Hypothalamus (tissue), 51 donors: ENCODE measurements around the gene FERMT3.
A peak's percentile ranks its signal among the peaks of the same experiment; 100 is the strongest.

Source experiments
- DNase-seq, 51 donors: peaks; one replicate each; lab custom pipeline; 2025; lab: John Stamatoyannopoulos, UW

The FERMT3 gene

GRCh38 chr11:64259533-64260067 is 53.1 kb downstream of the FERMT3 start:
- no peak for DNase-seq

DNA sequence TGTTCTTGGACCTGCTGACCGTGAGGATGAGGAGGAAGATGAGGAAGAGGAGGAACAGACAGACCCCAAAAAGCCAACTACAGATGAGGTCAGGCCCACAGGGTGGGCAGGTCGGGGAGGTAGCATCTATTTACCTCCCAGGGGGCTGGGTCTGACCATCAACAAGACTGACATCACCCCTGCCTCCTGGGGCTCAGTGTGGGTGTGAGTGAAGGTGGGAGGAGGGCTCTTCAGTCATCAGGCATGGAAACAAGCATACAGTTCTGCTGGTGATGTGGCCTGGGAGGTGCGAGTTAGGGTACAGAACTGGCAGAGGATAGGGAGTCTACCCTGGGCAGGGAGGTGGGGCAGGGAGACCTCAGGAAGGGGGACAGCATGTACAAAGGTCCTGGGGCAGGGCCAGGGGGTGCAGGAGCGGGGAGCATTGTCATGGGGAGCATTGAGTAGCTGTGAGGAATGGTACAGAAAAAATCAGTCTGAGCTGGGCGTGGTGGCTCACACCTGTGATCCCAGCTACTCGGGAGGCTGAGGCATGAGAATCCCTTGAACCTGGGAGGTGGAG is 53.7 kb downstream of the FERMT3 start:
- no peak for DNase-seq

DNA sequence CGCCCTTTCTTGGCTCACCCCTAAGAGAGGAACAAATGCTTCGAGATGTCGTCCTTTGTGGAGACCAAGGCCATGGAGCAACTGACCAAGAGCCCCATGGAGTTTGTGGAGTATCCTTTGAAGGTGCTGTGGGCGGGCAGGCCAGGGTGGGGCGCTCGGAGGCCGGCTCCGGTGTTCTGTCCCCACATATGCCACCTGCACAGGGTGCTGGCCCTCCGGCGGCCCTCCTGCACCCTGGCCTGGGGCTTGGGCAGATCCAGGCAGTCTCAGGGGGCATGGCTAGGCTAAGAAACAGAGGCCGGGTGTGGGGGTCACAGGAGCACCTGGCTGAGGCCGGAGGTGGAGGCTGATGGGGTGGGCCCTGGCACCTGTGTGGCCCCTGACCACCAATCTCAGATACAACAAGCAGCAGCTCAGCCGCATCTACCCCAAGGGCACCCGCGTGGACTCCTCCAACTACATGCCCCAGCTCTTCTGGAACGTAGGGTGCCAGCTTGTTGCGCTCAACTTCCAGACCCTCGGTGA is 55.1 kb downstream of the FERMT3 start:
- DNase-seq: no peak

DNA sequence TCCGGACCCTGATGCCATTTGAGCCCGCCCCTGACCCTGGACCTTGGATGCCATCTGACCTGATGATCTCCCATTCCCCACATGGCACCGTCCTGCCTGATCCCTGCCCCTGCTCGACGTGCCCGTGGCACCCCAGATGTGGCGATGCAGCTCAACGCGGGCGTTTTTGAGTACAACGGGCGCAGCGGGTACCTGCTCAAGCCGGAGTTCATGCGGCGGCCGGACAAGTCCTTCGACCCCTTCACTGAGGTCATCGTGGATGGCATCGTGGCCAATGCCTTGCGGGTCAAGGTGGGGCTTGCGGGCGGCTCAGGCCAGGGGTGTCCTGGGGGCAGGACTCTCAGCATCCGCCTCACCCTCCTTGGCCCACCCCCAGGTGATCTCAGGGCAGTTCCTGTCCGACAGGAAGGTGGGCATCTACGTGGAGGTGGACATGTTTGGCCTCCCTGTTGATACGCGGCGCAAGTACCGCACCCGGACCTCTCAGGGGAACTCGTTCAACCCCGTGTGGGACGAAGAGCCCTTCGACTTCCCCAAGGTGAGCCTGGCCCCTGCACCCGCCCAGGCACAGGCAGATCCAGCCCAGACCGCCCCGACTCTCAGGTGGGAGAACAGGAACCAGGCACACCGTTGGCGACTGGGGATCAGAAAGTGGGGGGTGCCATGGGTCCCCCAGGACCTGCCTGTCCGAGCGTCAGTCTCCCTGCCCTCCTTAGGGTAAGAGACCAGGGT is 55.9 kb downstream of the FERMT3 start:
- DNase-seq: no peak

- no peak for DNase-seq
These were observed 56.8 kb downstream of the FERMT3 start for GRCh38 chr11:64263021-64263946.

GRCh38 chr11:64263947-64264317 is 57.4 kb downstream of the FERMT3 start:
- DNase-seq: no peak

DNA sequence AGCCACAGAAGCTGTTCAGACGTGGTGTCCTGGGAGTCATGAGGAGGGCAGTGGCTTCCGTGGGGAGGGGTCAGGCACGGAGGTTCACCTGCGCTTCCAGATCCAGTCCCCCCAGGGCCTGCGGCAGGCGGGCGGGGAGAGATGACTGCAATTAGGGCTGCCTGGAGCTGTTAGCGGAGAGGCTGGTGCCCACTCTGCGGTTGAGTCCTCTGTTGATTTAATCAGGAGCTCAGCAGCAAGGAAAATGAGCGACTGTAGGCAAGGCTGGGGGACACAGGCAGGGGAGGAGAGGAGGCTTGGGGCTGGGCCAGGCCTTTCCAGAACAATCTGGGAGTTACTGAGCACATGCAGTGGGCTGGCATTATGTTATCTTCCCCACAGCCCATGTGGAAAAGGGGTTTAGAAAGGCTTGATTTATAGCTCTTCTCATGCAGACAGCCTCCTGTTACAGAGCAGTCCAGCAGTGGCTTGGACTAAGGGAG is 57.9 kb downstream of the FERMT3 start:
- no peak for DNase-seq

- no peak for DNase-seq
These were observed 58.9 kb downstream of the FERMT3 start for GRCh38 chr11:64265176-64266160.

- no peak for DNase-seq
These were observed 59.8 kb downstream of the FERMT3 start for GRCh38 chr11:64266339-64266738.

GRCh38 chr11:64267207-64267945 is 60.9 kb downstream of the FERMT3 start:
- no peak for DNase-seq

DNA sequence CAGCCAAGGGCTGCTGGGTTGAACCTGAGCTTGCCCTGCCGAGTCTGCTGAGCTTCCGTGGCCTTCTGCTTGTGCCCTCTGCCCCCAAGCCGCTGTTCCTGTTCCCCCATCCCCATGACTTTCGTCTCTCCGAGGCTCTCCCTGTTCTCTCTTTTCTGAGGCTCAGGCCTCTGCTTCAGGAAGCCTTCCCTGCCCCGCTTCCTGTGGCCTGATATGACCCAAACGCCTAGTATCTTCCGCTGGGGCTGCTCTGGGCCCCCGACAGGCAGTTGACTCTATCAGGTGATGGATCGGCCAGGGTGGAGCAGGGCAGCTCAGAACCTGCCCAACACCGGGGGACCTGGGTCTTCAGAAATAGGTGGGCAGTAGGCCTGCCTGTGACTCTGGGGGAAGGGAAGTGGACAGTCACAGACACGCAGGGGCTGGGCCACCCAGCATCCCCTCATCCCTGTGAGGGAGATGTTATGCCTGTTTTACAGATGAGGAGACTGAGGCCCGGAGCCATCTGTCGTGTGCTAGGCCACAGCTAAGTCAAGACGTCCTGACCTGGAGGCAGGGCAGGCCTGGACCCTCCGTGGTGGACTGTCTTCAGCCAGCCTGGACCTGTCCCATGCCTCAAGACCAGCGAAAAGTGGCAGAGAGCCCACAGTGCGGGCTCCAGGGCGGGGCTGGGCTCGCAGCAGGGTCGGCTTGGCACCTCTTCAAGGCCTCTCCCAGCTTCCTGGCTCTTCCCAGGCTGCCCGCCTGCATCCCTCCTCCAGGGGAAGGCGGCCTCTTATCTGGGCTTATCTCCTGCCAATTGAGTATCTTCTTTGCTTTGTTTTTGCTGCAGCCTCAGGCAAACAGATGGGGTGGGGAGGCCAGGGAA is 61.7 kb downstream of the FERMT3 start:
- peak in 5 of 51 donors; percentile 15 to 51 (median 20) for DNase-seq

DNA sequence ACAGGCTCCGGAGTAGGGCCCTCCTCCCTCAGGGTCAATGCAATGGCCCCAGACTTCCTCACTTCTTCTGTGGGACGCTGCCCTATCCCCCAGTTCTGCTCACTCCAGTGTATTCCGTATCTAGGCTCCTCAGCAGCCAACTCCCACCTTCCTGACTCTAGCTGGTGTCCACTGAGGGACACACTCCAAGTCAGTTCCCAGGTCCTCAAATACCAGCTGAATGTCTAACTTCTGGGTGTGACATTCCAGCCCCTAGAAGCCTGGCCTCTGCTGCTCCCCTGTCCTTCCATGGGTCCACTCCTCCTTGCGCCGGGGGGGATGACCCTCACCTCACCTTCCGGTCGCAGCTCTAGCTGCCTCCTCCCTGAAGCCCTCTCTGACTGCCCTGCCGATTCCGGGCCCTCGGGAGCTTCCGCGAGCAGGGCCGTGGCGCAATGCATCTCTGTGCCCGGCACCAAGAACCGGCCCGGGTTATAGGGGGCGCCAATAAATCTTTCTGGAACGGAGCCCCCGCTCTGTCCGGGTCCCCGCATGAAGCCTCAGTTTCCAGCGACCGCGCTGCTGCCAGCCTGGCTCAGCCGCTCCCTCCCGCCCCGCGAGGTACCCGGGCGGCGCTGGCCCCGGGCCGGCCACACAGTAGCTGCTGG is 62.5 kb downstream of the FERMT3 start:
- peak in 17 of 51 donors; percentile 46 to 77 (median 63) for DNase-seq

DNA sequence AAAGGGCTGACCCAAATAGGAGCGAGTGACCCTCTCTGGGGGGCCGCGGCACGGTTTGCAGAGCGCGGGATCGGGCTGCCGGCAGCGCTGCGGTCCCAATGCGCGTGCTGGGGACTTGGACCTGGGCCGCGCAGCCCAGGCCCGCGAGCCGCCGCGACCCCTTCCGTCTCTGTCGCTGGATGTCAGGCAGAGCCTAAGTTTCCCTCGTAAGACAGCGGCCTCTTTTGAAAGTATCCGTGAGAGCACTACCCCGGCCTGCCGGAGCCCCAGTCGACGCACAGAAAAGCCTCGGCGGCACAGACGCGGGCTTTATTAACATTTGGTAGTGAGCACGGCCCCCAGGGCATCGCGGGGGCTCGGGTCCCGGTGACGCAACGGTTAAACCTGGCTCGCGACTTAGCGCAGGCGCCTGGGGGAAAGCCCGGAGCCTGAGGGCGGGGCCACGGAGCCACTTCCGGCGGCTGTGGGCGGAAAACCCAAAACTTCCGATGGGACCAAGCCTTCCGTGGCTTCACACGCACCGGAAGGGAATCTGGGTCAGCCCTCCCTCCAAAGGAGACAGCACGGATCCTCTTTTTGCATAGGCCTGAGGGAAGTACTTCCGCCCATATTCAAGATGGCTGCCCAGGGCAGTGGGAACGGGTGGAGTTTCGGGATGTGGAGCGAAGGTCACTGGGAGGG is 63.2 kb downstream of the FERMT3 start:
- peak; percentile 87 to 100 (median 98) for DNase-seq
